GM23248 (cell line): ENCODE data around the gene DHCR24.

ENCODE experiments used
- EZH2 ChIP-seq: fragments of 200-600 bp; sonication (generic); IDR thresholded peaks from 2 replicates; pipeline ENCODE4 v1.6.1; 2018; ENCODE audit warnings: antibody characterized with exemption, mild to moderate bottlenecking; ENCODE audit not compliant: insufficient read depth, poor library complexity, severe bottlenecking
- EZH2phosphoT487 ChIP-seq: fragments of 200-600 bp; sonication (generic); IDR thresholded peaks from 2 replicates; pipeline ENCODE4 v1.6.1; 2018; ENCODE audit warnings: antibody characterized with exemption, moderate library complexity, mild to moderate bottlenecking, low read depth; ENCODE audit not compliant: insufficient read depth

DNA sequence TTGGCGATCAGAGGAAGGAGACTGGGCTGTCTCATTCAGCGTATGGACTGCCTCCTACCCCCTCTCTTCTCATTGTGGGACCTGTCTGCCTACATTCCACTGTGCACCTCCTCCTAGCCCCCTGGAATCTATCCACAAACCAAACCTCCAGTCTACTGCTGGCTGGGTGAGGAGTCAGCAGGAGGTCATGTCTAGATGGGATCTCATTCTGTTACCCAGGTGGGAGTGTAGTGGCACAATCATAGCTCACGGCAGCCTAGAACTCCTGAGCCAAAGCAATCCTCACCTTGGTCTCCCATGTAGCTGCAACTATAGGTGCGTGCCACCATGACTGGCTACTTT lies 67.8 kb downstream of the DHCR24 start:
- no peak for TF ChIP-seq EZH2phosphoT487
- no peak for TF ChIP-seq EZH2
